Endothelial cell of umbilical vein (primary cell): Measurements from ENCODE around the gene SWAP70. TPM values are rescaled to one million over a fixed set of nuclear protein-coding genes. Genes with fewer than 3 reads are reported as not detected.

ENCODE experiments used
- BruUV-seq: library from RNA; stranded (reverse); fragments of 400-500 nt; replicated peaks from 2 replicates; lab custom pipeline; 2021; lab: Mats Ljungman, UMichigan
- CTCF ChIA-PET: fragments of 300-600, 350-600 bp; sonication (Branson Sonifier 250); formaldehyde crosslinking; loops from one replicate; lab custom pipeline; 2021; ENCODE audit warnings: antibody characterized with exemption, inconsistent platforms; lab: Charles Lee
- POLR2A ChIA-PET: fragments of 300-600, 350-600 bp; sonication (Branson Sonifier 250); formaldehyde crosslinking; loops from one replicate; lab custom pipeline; 2021; ENCODE audit warnings: antibody characterized with exemption, inconsistent platforms; lab: Charles Lee
- DNase-seq: peaks from one replicate; pipeline ENCODE4 v3.0.0-alpha.2; 2011; ENCODE audit warnings: low read depth, low spot score
- FAIRE-seq: peaks from 2 replicates; lab custom pipeline; 2011; peaks lifted over from hg19 to GRCh38; lab: Jason Lieb, UNC
- H2AFZ ChIP-seq: 2 replicates; pipeline ENCODE4 v1.6.0; 2012; ENCODE audit warnings: low read depth, low read length, control low read depth, inconsistent platforms
- H3K27ac ChIP-seq: 2 replicates; pipeline ENCODE4 v1.5.1; 2011; ENCODE audit warnings: low read depth, mild to moderate bottlenecking, control low read depth, low read length, moderate library complexity; ENCODE audit not compliant: insufficient read depth
- H3K27me3 ChIP-seq, 2 experiments: 2 replicates each; pipeline versions ENCODE4 v1.6.0 to v1.6.1; 2011; ENCODE audit warnings: low read length in 2 of 2, mixed read lengths in 1 of 2; ENCODE audit not compliant: control insufficient read depth in 2 of 2, insufficient read depth in 2 of 2
- H3K36me3 ChIP-seq, 2 experiments: 2 replicates in 1 of 2; 3 replicates in 1 of 2; pipeline ENCODE4 v1.5.1; 2011; ENCODE audit warnings: low read length in 2 of 2, mild to moderate bottlenecking in 1 of 2, moderate library complexity in 1 of 2; ENCODE audit not compliant: control insufficient read depth in 2 of 2, insufficient read depth in 2 of 2; ENCODE audit errors: extremely low read depth in 1 of 2
- H3K4me1 ChIP-seq: 3 replicates; pipeline ENCODE4 v1.5.1; 2011; ENCODE audit warnings: mild to moderate bottlenecking, low read length; ENCODE audit not compliant: control insufficient read depth, insufficient read depth; ENCODE audit errors: extremely low read depth
- H3K4me2 ChIP-seq: 2 replicates; pipeline ENCODE4 v1.6.1; 2011; ENCODE audit warnings: low read length, control low read depth, mixed read lengths; ENCODE audit not compliant: insufficient read depth
- H3K4me3 ChIP-seq, 3 experiments: fragments of 200-600 bp in 1 of 3; sonication (generic), shearing (Covaris generic) in 1 of 3; replicated peaks in 1 of 3; 2 replicates each; pipeline ENCODE4 v1.5.1; 2011 to 2016; ENCODE audit warnings: control low read depth in 3 of 3, low read length in 3 of 3, mild to moderate bottlenecking in 2 of 3, inconsistent platforms in 1 of 3, low read depth in 1 of 3, moderate library complexity in 1 of 3; ENCODE audit not compliant: insufficient read depth in 1 of 3
- H3K79me2 ChIP-seq: 2 replicates; pipeline ENCODE4 v1.6.0; 2012; ENCODE audit warnings: low read length, inconsistent platforms; ENCODE audit not compliant: control insufficient read depth, insufficient read depth
- H3K9ac ChIP-seq: replicated peaks from 2 replicates; pipeline ENCODE3; 2011; ENCODE audit warnings: low read length, control low read depth; ENCODE audit not compliant: insufficient read depth; ENCODE audit errors: extremely low read depth
- H3K9me1 ChIP-seq: replicated peaks from 3 replicates; pipeline ENCODE4 v1.6.0; 2011; ENCODE audit warnings: mild to moderate bottlenecking, low read length; ENCODE audit not compliant: control insufficient read depth, insufficient read depth; ENCODE audit errors: extremely low read depth
- H3K9me3 ChIP-seq: replicated peaks from 2 replicates; pipeline ENCODE4 v1.5.1; 2012; ENCODE audit warnings: low read length, inconsistent platforms; ENCODE audit not compliant: control insufficient read depth, insufficient read depth
- H4K20me1 ChIP-seq: replicated peaks from 2 replicates; pipeline ENCODE3; 2011; ENCODE audit warnings: mild to moderate bottlenecking, low read length; ENCODE audit not compliant: control insufficient read depth, insufficient read depth; ENCODE audit errors: extremely low read depth
- EZH2 ChIP-seq: IDR thresholded peaks from 2 replicates; pipeline ENCODE4 v1.6.1; 2012; ENCODE audit warnings: borderline replicate concordance, low read depth, mild to moderate bottlenecking, moderate library complexity, low read length, inconsistent platforms; ENCODE audit not compliant: severe bottlenecking
- FOS ChIP-seq: IDR thresholded peaks from 2 replicates; pipeline ENCODE4 v1.6.1; 2011; ENCODE audit warnings: mild to moderate bottlenecking, low read length, moderate library complexity, borderline replicate concordance; ENCODE audit not compliant: insufficient read depth
- GATA2 ChIP-seq: IDR thresholded peaks from 2 replicates; pipeline ENCODE4 v1.7.0; 2011; ENCODE audit warnings: low read depth, mild to moderate bottlenecking, moderate library complexity, mixed read lengths, low read length; ENCODE audit not compliant: insufficient read length, insufficient read depth
- JUN ChIP-seq: IDR thresholded peaks from 2 replicates; pipeline ENCODE4 v1.6.1; 2011; ENCODE audit warnings: borderline replicate concordance, low read depth; ENCODE audit not compliant: insufficient read length, insufficient read depth
- MYC ChIP-seq: IDR thresholded peaks from one replicate; pipeline ENCODE4 v1.6.1; 2011; ENCODE audit warnings: mild to moderate bottlenecking, low read depth, low read length
- POLR2A ChIP-seq: IDR thresholded peaks from 2 replicates; pipeline ENCODE4 v1.6.1; 2012; ENCODE audit warnings: low read depth, mild to moderate bottlenecking, control low read depth, low read length
- POLR2AphosphoS5 ChIP-seq: IDR thresholded peaks from 2 replicates; pipeline ENCODE4 v1.6.1; 2012; ENCODE audit warnings: low read depth, mild to moderate bottlenecking, control low read depth, low read length, moderate library complexity; ENCODE audit not compliant: insufficient read depth
- dilution Hi-C: fragments of 300-500 bp; cut with MboI; formaldehyde crosslinking; loops from one replicate; pipeline ENCODE4 v1.15.0; 2019; ENCODE audit warnings: low sequenced_read_pairs; ENCODE audit not compliant: extremely low pct_ligation_motif_present
- intact Hi-C: fragments of 100-400 bp; cut with micrococcal nuclease; formaldehyde crosslinking; loops from one replicate; pipeline ENCODE4 v1.10.0; 2022
- polyA plus RNA-seq, 4 experiments: library from polyadenylated mRNA; depleted of rRNA in 3 of 4; stranded (reverse) in 3 of 4; unstranded in 1 of 4; fragments of >200 nt; gene quantifications; 2 replicates each; pipeline versions ENCODE4 v1.2.1 to v1.2.3, GENCODE V29; 2011 to 2012; ENCODE audit warnings: missing spikeins in 1 of 4
- total RNA-seq: library from RNA; stranded (reverse); gene quantifications from 2 replicates; pipeline ENCODE4 v1.2.3, GENCODE V29; 2021
- TF ChIP-seq, protein P1 (sequence below): IDR thresholded peaks from 2 replicates; pipeline ENCODE4 v1.6.1; 2011; ENCODE audit not compliant: insufficient read depth, insufficient read length
- TF ChIP-seq, protein P2 (sequence below), 2 donors: IDR thresholded peaks; 1 replicate in 1 of 2; 2 replicates in 1 of 2; pipeline ENCODE4 v1.5.1; 2011; ENCODE audit warnings: low read length in 2 of 2, mild to moderate bottlenecking in 2 of 2, moderate library complexity in 2 of 2, control low read depth in 1 of 2, inconsistent platforms in 1 of 2, low read depth in 1 of 2; ENCODE audit not compliant: insufficient read depth in 1 of 2; ENCODE audit errors: extremely low read depth in 1 of 2

The SWAP70 gene
- total and polyA plus RNA-seq, 2 donors (not counting 3 experiments of a cell fraction or from before 2014, with no cell fraction given), result 52.5 to 165 TPM

DNA sequence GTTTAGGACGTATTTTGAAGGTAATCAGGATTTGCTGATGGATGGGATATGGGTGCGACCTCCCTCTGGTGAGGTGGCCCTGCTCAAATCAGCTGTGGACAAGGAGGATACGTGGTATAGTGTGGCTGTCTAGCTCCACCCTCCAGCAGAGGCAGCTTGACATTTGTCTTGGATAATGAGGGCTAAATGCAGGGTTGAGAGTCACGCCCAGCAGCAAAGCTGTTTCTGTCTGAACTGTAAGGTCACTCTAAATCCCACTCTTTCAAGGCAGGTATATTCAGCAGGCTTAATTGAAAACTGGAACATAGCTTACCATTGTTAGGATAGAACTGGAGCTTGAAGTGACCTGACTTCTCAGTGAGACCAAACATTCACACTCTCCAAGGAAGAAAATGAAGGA is 98.7 kb downstream of the SWAP70 start:
- H3K27me3 ChIP-seq, result no peaks in the 10 kb centered on the region
- no peaks in the 10 kb centered on the region for H3K79me2 ChIP-seq
- DNase-seq (no peak), FAIRE-seq (no peak)
- no peak overlapping the region for H2AFZ ChIP-seq
- H3K9me3 ChIP-seq, result no peaks in the 10 kb centered on the region
- no peaks in the 10 kb centered on the region for H3K9me1 ChIP-seq
- H3K9ac ChIP-seq, result no peak overlapping the region
- H3K4me2 ChIP-seq, result no peak overlapping the region
- POLR2A ChIA-PET, result no interaction called here
- CTCF ChIA-PET, result interaction anchor here (1.1 to 5.2 kb wide), 4 partner anchors 81 to 544 kb away, joined by 3 to 104 read pairs (median 3); partner anchors contain the start of gene ADM
- no peaks in the 10 kb centered on the region for H4K20me1 ChIP-seq
- no TSS peak for BruUV-seq
- H3K27ac ChIP-seq, result no peak overlapping the region
- H3K4me1 ChIP-seq, result peaks cover 35% of the 10 kb centered on the region
- TF ChIP-seq, protein P1, sequence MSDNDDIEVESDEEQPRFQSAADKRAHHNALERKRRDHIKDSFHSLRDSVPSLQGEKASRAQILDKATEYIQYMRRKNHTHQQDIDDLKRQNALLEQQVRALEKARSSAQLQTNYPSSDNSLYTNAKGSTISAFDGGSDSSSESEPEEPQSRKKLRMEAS, result no peak
- no peak for TF ChIP-seq POLR2AphosphoS5
- no peak for TF ChIP-seq FOS
- TF ChIP-seq GATA2, result no peak
- TF ChIP-seq JUN, result no peak
- no peak for TF ChIP-seq POLR2A
- TF ChIP-seq EZH2, result no peak
- TF ChIP-seq MYC, result no peak
- TF ChIP-seq, protein P2, sequence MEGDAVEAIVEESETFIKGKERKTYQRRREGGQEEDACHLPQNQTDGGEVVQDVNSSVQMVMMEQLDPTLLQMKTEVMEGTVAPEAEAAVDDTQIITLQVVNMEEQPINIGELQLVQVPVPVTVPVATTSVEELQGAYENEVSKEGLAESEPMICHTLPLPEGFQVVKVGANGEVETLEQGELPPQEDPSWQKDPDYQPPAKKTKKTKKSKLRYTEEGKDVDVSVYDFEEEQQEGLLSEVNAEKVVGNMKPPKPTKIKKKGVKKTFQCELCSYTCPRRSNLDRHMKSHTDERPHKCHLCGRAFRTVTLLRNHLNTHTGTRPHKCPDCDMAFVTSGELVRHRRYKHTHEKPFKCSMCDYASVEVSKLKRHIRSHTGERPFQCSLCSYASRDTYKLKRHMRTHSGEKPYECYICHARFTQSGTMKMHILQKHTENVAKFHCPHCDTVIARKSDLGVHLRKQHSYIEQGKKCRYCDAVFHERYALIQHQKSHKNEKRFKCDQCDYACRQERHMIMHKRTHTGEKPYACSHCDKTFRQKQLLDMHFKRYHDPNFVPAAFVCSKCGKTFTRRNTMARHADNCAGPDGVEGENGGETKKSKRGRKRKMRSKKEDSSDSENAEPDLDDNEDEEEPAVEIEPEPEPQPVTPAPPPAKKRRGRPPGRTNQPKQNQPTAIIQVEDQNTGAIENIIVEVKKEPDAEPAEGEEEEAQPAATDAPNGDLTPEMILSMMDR (IDR thresholded peaks at IDR 0.05; ENCODE audit: extremely low read depth in 1 of 2, insufficient read depth in 1 of 2, low read depth in 1 of 2, low read length in 2 of 2), result no peak
- H3K4me3 ChIP-seq, result no peak overlapping the region
- H3K36me3 ChIP-seq, result no peaks in the 10 kb centered on the region
- dilution Hi-C loops, result no loop called here
- intact Hi-C loops, result no loop called here
